ENCODE results near the gene SCGB1D2. TPM values are rescaled to one million over a fixed set of nuclear protein-coding genes. Genes with fewer than 3 reads are reported as not detected.

SCGB1D2 gene
- total RNA-seq, 1 donor from 2014 or later, result not detected

GRCh38 chr11:62256281-62256680 lies 14.2 kb downstream of the SCGB1D2 start:
- intact Hi-C loops (cut with micrococcal nuclease), result no loop called here

GRCh38 chr11:62260261-62260953 lies 18.4 kb downstream of the SCGB1D2 start:
- intact Hi-C loops (cut with micrococcal nuclease), result no loop called here

GRCh38 chr11:62264004-62264403 lies 22.0 kb downstream of the SCGB1D2 start:
- intact Hi-C loops (cut with micrococcal nuclease), result no loop called here

- intact Hi-C loops (cut with micrococcal nuclease), result loop anchor here (5.0 kb wide), 1 partner anchor 49 kb away; no protein-coding TSS in a partner anchor
Observed at GRCh38 chr11:62266558-62266957, 24.5 kb downstream of the SCGB1D2 start.

GRCh38 chr11:62267050-62267449 lies 25.0 kb downstream of the SCGB1D2 start:
- intact Hi-C loops (cut with micrococcal nuclease), result loop anchor here (5.0 kb wide), 1 partner anchor 50 kb away; no protein-coding TSS in a partner anchor

GRCh38 chr11:62267576-62267975 lies 25.5 kb downstream of the SCGB1D2 start:
- intact Hi-C loops (cut with micrococcal nuclease), result loop anchor here (5.0 kb wide), 1 partner anchor 50 kb away; no protein-coding TSS in a partner anchor

GRCh38 chr11:62269654-62270278 lies 27.7 kb downstream of the SCGB1D2 start, which contains the start of gene SCGB2A2:
SCGB2A2 (plus strand) TSS chr11:62270158; CDS start chr11:62270217, 59 bp downstream.
- intact Hi-C loops (cut with micrococcal nuclease), result loop anchor here (5.0 kb wide), 1 partner anchor 52 kb away; no protein-coding TSS in a partner anchor

- intact Hi-C loops (cut with micrococcal nuclease), result no loop called here
Observed at GRCh38 chr11:62273284-62273683, 31.2 kb downstream of the SCGB1D2 start.

- intact Hi-C loops (cut with micrococcal nuclease), result no loop called here
Observed at GRCh38 chr11:62273789-62274275, 31.8 kb downstream of the SCGB1D2 start.

GRCh38 chr11:62280452-62280851 lies 38.4 kb downstream of the SCGB1D2 start:
- intact Hi-C loops (cut with micrococcal nuclease), result no loop called here

Other genes starting within 250 kb of the SCGB1D2 start
- 116 and 121 TPM in 2 replicates for gene INCENP, start 118.2 kb upstream of the SCGB1D2 start, total RNA-seq
- gene SCGB1D1, start 52.0 kb upstream of the SCGB1D2 start, total RNA-seq, result not detected in 2 replicates
- not detected in 2 replicates for gene SCGB2A1, start 33.6 kb upstream of the SCGB1D2 start, total RNA-seq
- not detected in 2 replicates for gene SCGB2A2, start 27.9 kb downstream of the SCGB1D2 start, total RNA-seq
- gene SCGB1D4, start 56.8 kb downstream of the SCGB1D2 start, total RNA-seq, result not detected in 2 replicates
- 7.9 and 10.1 TPM in 2 replicates for gene ASRGL1, start 95.2 kb downstream of the SCGB1D2 start, total RNA-seq
- gene SCGB1A1, start 176.8 kb downstream of the SCGB1D2 start, total RNA-seq, result not detected in 2 replicates

Data from T-helper 1 cell treated with Interleukin-12 subunit alpha and Interleukin-12 subunit beta and Interleukin-4 antibody, amounts not matched to agents 30 ng/mL and 1 ng/mL, for 36 hours (primary cell).